AG20443 (cell line): Measurements from ENCODE around the gene AVP.

ENCODE experiments used
- DNase-seq: peaks from one replicate; pipeline ENCODE4 v3.0.0; 2012; ENCODE audit warnings: low spot score, mixed read lengths

AVP gene

GRCh38 chr20:3109350-3110302, 25.1 kb upstream of the AVP start:
- DNase-seq = no peak

DNA sequence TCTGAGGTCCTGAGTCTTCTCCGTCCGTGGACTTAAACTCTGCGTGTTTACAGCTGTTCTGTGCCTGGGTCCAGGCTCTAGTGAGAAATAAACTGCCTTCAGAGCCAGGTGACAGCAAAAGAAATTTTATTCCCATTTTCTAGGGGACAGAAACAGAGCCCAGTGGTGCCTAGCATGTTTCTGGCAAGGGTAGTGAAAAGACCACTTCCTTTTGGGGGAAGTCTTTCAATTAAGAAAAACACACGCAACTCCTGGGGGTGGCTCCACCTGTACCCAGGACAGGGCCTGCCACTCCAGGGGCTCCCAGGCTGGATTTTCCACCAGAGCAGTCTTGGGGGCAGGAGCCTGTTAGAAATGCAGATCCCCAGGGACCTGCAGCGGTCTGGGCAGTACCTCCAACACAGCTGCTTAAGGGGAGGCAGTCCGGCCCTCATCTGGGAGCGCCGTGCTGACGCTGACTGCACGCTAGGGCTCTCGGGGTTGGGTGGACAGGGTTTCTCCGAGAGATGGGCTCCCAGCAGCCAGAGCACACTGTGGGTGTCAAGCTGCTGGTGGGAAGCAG, 23.0 kb upstream of the AVP start:
- DNase-seq = no peak

DNA sequence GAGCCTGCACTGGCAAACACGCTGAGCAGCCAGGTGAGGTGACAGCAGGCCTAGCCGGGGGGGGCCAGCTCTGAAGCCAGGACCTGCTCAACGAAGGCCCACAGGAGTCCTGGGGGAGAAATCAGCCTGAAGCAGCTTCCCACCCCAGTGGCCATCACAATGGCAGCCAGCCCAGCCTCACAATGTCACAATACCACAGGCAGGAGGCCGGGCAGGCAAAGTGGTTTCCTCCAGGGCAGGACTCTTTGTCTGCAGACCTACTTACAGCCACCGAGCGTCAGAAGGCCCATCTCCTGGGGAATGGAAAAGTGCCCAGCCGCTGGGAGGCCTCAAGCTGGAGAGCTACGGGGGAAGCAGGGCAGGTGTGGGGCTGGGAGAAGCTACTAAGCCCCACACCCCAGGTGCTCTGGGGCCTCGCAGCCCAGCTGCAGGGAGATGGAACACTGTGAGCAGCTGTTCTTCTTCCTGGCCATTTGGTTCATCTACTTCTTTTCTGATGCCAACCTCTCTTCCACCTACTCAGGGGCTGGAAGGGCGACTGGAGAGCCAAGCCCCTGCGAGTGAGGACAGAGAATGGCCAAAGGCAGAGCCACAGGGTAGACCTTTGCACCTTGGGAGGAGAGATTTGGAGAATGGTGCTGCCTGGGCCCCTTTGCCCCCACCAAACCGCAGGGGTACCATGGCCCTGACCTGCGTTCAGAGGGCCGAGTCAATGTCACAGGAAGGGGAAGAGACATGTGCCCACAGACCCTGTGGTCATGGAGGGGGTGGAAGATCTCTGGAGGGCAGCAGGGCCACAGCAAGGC, 22.3 kb upstream of the AVP start:
- DNase-seq = no peak

- no peak for DNase-seq
Measured at GRCh38 chr20:3106185-3106584, 21.7 kb upstream of the AVP start.

- DNase-seq = no peak
Measured at GRCh38 chr20:3105256-3106137, 21.0 kb upstream of the AVP start.

DNA sequence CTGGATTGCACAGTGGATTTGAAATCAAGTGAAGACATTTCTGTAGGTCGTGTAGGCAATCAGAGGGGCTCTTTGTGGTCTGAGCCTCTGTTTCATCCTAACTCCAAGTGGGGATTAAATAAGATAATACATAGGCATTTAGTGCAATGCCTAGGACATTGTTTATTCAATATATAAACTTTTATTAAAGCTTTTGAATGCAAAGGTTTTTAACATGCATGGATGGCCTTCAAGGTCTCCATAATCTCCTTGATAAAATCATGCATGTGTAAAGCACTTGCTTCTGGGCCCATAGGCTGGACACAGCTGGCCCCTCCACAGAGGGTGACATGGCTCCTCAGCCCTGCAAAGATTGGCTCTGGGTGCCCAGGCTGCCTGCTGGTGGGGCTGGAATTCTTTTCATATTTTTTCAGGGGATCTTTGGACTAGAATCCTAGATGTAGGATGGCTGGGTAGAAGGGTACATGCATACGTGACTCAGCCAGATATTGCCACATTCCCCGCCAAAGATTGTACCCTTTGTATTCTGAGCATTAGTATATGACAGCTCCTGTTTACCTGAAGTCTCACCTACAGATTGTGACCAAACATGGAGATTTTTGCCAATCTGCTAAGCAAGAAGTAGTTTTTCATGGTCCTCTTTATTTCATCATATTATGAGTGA, 19.0 kb upstream of the AVP start:
- no peak for DNase-seq

DNA sequence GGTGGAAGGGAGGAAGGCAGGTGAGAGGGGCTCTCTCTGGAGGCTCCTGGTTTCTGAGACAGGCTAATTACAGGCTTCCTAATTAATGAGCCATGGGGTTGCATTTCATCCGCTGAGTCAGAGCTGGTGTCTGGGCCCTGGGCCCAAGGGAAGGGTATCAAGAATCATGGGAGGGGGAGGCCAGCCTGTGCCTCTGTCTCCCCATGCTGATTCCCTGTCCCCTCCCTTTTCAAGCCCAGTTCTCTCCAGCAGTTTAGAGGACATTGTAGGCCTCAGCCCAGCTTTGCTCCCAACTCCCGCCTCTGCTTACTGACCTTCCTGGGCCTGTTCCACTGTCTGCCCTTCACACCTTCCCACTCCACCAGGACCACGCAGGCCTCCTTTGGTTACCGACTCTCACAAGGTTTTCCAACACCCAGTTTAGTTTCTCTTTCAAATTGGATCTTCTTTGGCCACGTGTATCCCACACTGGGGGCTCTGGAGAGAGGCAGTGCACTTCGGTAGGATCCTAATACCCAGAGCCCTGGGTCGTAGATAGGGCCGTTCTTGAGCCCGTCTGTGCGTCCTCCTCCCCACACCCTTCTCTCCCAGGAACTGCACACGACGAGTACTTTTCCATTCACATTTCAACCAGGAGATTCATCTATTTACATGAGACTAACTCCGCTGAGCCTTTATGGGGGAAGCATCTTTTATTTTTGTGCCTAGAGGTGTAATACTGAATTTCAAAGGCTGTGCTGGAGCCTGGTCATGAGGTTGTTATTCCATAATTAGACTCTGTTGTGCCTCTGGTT, 18.2 kb upstream of the AVP start:
- no peak for DNase-seq

DNA sequence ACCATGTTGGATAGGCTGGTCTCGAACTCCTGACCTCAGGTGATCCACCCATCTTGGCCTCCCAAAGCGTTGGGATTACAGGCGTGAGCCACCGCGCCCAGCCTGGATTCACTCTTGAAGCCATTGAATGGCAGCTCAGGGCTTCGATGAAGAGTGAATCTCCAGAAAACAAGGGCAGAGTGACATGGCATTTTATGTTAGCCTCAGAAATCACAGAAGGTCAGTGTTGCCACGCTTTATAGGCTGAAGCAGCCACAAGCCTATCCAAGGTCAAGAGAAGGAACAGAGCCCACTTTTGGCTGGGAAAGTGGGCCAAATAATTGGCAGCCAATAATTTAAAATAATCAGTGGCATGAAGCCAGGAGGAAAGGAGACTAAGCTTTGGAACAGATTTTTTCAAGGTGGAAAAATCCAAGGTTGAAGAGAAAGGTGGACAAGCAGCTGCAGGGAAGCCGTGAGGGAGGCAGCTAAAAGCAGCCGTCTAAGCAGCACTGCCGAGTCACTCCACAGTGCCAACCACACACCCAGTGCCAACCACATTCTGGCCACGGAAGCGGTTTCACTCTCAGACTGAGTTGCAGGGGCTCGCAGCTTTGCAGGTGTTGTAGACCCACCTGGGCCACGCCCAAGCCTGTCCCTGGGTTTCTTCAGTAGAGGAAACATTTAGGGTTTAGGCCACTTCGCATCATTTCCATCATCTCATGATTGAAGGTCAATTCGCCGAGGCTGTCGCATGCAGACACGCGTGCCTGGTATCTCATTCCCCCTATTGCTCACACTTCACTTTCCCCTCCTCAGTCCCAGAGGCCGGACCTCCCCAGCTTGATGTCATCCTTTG, 17.4 kb upstream of the AVP start:
- DNase-seq = no peak

- DNase-seq = no peak
Measured at GRCh38 chr20:3101251-3101650, 16.7 kb upstream of the AVP start.

- no peak for DNase-seq
Measured at GRCh38 chr20:3100480-3100879, 16.0 kb upstream of the AVP start.

- DNase-seq = no peak
Measured at GRCh38 chr20:3094848-3095629, 10.5 kb upstream of the AVP start.

DNA sequence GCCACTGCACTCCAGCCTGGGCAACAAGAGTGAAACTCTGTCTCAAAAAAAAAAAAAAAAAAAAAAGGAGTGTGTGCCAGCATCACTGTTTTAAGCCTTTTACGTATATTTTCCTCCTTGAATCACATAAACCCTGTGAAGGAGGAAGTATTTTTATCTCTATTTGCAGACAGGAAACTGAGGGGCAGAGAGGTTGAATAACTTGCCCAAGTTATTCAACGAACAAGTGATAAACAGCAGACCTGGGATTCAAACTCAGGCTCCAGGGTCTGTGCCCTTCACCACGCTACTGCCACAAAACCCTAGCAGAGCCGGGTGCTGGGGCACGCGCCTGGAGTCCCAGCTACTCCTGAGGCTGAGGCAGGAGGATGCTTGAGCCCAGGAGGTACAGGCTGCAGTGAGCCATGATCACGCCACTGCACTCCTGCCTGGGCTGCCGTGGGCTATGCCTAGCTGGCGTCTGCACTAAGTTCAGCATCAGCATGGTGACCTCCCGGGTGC, 9.4 kb upstream of the AVP start:
- DNase-seq = no peak

GRCh38 chr20:3092611-3093379, 8.3 kb upstream of the AVP start:
- DNase-seq = peak; percentile 66

GRCh38 chr20:3090565-3090964, 6.0 kb upstream of the AVP start:
- DNase-seq = no peak

- DNase-seq = no peak
Measured at GRCh38 chr20:3088031-3088430, 3.5 kb upstream of the AVP start.

- peak; percentile 7 for DNase-seq
Measured at GRCh38 chr20:3085571-3086072, 1.1 kb upstream of the AVP start.

DNA sequence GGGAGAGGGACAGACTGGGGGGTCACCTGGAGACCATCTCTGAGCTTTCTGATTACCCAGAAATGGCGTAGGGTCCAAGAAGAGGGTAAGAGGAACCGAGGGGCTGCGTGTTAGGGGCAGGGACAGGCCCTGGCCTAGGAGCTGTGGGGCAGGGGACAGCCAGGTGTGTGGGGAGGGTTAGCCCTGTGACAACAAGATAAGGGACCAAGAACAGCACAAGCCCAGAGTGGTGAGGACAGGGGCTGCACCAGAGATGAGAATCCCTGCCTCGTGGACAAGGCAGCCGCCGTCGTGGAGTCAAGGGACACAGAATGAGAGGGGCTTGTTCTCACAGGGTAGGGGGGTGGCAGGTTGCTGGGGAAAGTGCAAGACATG, 449 bp upstream of the AVP start:
- no peak for DNase-seq
